ENCODE measurements around the gene TTC29.
A peak's percentile ranks its signal among the peaks of the same experiment; 100 is the strongest.

The TTC29 gene

GRCh38 chr4:146663968-146664311, 281.7 kb downstream of the TTC29 start:
- peak; percentile 61 for DNase-seq

DNA sequence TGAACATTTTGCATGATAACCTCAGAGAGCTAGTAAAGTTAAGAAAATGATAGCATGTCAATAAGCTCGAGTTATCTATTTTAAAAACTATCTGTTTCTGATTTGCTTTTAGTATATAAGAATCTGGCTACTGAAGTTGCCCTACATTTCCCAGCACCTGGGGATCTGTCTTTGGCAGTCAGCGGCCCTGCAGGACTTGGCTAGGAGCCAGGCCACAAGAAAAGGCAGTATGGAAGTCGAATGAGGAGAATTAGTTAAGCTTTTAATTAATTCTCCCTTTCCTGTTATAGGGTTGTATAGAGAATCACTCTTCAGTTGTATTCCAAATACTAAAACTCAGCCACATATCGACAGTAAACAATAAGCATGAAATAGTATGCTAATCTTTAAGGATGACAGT, 284.3 kb downstream of the TTC29 start:
- DNase-seq, result no peak
